GM19468 (cell line): ENCODE measurements around the gene TOR1B.
"Not testable (repeated sequence)": the region's sequence is repeated elsewhere in the genome, so short reads cannot be mapped to it uniquely, and the experiment has no call there.

Experiments used
- ATAC-seq: cut with Tn5 transposase; IDR thresholded peaks from one replicate; pipeline ENCODE4 v1.9.1; 2021; ENCODE audit warnings: mild to moderate bottlenecking, moderate library complexity, moderate number of reproducible peaks; ENCODE audit not compliant: unreplicated experiment; ENCODE audit errors: extremely low read depth

The TOR1B gene

DNA sequence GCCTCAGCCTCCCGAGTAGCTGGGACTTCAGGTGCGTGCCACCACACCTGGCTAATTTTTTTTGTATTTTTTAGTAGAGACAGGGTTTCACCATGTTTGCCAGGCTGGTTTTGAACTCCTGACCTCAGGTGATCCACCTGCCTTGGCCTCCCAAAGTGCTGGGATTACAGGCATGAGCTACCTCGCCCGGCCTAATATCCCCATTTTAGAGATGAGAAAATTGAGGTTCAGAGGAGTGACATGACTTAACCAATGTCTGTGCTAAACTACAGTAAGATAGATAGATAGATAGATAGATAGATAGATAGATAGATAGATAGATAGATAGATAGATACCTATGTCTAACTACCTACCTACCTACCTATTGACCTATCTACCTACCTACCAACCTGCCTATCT lies 26.9 kb upstream of the TOR1B start:
- ATAC-seq: not testable (repeated sequence)

DNA sequence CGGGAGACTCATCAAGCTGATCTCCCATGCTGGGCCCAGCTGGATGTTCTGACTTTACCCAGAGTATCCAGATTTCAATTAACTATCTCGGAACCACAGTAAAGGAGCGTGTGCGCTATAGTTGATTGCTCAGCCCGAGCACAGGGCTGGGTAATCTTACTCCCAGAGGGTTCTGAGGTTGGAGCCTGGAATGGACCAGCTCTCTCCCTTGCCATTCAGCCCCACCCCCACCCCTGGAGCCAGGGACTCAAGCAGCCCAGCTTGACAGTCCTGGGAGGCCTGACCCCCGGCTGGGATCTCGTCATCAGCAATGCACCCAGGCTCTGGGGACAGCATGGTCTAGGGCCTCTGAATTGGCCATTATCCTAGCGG lies 26.4 kb upstream of the TOR1B start:
- ATAC-seq: no peak

DNA sequence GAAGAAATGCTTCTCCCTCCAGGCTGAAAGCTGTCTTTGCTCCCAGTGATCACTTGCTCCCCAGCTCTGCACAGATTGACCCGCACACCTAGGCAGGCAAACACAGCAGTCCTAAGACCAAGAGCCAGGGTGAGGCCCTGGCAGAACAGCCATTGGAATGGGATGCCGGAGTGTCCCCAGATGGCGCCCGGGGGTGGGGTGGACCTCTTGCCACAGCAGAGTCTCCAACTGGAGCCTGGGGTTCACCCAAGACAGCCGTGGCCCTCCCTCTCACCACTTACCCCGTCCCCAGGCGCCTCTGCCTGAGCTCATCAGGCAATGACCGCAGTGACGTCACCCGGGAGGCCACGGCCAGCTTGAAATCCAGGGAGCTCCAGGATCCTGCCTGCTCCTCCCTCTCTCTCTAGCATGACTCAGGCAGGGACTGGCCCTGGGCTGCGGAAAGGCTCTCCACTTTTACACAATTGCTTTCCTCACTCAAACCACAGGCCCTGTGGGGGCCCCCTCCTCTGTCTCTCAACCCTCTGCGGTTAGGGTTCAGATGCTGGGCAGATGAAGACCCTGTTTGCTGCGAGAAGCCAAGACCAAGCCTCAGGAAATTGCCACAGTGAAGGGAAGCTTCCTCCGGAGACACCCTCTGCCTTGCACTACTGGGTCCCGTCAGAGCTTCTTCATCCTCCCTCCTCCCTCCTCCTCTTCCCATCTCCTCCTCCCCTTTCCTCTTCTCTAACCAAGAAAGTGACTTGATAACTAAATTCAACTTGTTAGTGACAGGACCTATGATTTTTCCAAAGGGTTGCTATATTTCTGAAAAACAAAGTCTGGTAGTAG lies 25.8 kb upstream of the TOR1B start:
- ATAC-seq: no peak

DNA sequence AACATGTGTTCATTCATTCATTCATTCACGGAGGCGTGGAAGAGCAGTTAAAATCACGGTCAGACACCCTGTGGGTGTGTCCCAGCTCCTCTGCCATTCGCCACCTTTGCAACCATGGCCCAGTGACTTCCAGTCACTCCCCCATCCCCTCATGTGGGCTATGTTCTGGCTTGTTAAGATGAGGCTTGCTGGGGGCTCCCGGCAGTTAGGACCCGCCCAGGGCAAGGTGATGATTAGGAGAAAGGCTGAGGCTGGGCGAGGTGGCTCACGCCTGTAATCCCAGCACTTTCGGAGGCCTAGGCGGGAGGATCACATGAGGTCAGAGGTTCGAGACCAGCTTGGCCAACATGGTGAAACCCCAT lies 25.2 kb upstream of the TOR1B start:
- no peak for ATAC-seq

DNA sequence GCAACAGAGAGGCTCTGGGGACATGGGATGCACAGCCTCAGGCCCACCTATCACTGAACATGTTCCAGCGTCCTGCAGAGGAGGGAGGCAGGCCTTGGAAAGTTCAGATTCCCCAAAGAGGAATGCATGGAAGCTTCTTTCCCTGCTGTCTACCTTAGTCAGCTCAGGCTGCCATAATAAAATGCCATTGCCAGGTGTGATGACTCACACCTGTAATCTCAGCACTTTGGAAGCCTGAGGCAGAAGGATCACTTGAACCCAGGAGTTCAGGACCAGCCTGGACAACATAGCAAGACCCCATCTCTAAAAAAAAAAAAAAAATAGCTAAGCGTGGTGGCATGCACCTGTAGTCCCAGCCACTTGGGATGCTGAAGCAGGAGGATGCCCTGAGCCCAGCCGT lies 24.5 kb upstream of the TOR1B start:
- ATAC-seq: no peak

DNA sequence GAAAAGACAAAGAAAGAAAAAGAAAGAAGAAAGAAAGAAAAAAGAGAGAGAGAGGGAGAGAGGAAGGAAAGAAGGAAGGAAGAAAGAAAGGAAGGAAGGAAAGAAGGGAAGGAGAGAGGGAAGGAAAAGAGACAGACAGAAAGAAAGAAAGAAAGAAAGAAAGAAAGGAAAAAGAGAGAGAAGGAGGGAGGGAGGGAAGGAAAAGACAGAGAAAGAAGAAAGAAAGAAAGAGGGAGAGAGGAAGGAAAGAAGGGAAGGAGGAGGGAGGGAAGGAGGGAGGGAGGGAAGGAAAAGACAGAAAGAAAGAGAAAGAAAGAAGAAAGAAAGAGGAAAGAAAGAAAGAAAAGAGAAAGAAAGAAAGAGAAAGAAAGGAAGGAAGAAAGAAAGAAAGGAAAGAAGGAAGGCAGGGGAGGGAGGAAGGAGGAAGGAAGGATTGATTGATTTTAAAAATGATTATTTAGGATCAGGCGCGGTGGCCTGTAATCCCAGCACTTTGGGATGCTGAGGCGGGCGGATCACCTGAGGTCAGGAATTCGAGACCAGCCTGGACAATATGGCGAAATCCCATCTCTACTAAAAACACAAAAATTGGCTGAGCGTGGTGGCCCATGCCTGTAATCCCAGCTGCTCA lies 23.3 kb upstream of the TOR1B start:
- no peak for ATAC-seq

DNA sequence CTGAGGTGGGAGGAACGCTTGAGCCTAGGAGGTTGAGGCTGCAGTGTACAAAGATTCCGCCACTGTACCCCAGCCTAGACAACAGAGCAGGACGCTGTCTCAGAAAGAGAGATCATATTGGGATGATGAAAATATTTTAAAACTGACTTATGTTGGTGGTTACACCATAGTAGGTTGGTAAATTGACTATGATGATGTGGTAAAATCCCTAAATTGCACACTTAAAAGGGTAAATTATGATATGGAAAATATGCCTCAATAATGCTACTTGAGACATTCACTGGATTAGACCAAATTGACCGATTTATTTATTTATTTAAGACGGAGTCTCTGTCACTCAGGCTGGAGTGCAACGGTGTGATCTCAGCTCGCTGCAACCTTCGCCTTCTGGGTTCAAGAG lies 21.9 kb upstream of the TOR1B start:
- ATAC-seq: no peak

DNA sequence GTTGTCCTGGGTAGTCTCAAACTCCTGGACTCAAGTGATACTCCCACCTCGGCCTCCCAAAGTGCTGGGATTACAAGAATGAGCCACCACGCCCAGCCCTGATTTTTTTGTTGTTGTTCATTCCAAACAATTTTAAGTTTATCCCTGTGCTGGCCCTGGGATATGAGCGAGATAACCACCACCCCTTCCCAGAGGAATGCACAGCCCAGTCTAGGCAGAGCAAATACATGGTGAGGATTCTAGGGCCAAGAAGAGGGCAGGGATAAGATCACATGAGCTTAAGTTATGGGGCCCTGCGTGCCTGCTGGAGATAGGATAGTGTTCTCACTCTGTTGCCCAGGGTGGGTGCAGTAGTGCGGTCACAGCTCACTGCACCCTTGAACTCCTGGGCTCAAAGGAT lies 21.0 kb upstream of the TOR1B start:
- ATAC-seq: no peak

DNA sequence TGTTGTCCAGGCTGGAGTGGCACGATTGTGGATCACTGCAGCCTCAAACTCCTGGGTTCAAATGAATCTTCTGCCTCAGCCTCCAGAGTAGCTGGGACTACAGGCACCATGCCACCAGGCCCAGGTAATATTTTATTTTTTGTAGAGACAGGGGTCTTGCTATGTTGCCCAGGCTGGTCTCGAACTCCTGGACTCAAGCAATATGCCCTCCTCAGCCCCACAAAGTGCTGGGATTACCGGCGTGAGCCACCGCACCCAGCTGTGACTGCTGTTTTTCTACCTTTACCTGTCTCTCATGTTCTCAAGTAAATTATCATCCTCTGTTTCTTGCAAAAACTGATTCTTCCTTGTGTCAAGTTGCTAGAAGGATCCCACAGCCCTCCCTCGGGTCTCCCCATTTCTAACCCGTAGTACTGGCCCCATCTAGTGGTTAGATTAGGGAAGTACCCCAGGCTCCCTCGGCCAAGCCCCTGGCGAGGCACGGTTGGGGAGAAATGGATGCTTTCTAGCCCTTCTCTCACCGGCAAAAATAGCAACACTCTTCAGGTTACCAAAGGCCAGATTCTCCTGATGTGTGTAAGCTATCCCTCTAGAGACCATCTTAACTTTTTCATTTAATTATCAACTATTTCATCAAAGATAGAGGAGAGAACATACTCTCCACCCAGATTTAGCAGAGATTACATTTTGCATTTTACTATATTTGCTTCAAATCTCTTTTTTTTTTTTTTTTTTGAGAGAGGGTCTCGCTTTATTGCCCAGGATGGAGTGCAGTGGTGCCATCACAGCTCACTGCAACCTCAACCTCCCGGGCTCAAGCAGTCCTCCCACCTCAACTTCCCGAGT lies 19.2 kb upstream of the TOR1B start:
- ATAC-seq: no peak

DNA sequence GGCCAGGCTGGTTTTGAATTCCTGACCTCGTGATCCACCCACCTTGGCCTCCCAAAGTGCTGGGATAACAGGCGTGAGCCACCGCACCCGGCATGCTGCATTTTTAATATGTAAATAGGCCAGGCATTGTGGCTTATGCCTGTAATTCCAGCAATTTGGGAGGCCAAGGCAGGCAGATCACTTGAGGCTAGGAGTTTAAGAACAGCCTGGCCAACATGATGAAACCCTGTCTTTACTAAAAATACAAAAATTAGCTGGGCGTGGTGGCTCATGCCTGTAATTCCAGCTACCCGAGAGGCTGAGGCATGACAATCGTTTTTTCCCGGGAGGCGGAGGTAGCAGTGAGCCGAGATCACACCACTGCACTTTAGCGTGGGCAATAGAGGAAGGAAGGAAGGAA lies 18.0 kb upstream of the TOR1B start:
- not testable (repeated sequence) for ATAC-seq

DNA sequence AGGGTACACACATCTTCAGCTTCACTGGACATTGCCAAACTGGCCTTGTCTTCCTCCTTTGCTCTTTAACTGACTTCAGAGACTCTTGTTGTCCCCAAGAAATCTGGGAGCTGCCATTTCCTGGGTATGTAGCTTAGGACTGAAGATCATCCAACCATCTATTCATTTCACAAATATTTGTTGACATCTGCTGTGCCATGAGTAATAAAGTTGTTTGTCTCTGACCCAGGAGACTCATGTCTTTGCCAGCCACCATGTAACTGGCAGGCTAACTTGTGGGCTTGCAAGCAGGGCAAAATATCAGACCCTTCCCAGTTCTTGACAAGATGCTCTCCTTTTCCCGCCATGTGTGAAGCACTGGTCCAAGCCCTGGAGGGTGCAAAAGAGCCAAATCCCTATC lies 17.1 kb upstream of the TOR1B start:
- no peak for ATAC-seq

DNA sequence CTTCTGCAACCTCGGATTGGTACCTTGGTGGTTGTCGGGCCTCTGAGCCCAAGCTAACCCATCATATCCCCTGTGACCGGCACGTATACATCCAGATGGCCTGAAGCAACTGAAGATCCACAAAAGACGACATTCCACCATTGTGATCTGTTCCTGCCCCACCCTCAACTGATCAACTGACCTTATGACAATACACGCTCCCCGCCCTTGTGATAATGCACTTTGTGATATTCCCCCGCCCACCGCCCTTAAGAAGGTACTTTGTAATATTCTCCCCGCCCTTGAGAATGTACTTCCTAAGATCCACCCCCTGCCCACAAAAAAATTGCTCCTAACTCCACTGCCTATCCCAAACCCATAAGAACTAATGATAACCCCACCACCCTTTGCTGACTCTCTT lies 16.5 kb upstream of the TOR1B start:
- ATAC-seq: no peak

DNA sequence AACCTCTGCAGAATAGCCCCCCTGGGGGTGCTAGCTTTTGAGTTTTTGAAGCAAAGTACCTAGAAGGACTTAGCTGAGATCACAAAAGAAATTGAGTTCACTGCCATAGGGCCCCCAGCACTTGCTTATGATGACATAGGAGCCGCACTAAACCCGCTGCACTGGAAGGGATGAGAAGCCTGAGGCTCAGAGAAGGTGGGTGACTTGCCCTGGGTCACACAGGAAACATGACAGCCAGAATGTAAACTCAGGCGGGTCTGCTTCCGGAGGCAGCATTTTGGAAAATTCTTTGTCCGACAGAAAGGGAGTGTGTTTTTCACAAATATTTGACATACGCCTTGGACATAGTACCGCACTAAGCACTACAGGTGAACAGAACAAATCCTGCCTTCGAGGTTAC lies 8.4 kb upstream of the TOR1B start:
- ATAC-seq: no peak

DNA sequence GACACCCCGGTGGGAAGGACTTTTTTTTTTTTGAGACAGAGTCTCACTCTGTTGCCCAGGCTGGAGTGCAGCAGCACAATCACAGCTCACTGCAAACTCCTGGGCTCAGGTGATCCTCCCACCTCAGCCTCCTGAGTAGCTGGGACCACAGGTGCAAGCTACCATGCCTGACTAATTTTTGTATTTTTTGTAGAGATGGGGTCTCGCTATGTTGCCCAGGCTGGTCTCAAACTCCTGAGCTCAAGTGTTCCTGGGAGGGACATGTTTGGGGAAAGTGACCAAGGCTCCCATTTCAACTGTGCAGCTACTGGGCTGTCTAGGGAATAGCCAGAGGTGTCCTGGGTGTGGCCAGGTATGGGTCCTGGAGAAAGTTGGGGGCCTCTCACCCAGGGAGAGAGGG lies 7.0 kb upstream of the TOR1B start:
- ATAC-seq: not testable (repeated sequence)

DNA sequence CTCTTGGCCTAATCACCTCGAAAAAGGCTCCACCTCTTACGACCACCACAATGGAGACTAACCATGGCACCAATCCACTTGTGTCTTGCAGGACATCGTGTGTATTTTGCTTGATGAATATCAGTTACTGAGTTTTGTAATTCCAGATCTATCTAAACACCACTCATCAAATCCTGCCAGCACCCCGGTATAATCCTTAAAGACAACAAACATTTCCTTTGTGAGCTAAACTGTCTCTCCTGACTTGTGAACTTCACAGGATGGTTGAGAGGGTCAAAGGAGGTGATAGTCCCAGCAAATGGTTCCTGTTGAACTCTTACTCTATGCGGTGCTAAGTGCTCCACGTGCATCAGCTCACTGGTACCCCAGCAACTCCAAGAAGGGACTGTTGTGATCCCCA lies 4.0 kb upstream of the TOR1B start:
- no peak for ATAC-seq

DNA sequence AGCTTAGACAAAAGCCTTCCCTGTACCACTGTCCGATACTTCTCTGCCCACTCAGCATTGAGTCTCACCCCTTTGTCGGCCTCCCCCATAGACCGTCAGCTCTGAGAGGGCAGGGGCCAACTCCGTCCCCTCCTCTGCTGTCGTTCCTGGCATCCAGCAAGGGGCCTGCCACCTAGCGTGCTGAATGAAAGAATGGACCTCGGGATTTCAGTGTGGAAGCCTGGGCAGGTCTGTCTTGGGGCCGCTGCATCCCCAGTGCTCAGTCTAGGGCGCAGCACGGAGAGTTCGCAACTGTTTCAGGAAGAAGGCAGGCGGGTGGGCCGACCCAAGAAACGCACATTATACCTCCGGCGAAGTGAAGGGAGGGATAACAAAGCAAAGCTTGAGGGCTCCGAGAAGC lies 1.5 kb upstream of the TOR1B start:
- no peak for ATAC-seq

DNA sequence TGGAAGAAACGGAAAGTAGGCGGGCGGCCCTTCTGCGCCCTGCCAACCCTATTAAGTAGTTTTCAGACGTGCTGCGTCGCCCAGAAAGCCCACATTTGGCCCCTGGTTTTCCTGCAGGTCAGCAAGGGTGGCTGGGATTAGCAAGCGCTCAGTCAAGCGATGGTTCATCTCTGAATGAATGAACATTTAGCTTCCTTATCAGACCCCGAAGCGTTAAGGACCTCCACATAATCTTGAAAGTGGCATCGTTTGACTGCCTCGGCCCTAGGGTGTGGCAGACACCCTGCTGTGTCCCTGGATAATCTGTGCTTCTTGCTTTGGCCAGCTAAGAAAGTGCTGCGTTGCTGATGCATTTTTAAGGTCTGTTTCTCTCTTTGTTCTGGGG lies 684 bp downstream of the TOR1B start:
- no peak for ATAC-seq

DNA sequence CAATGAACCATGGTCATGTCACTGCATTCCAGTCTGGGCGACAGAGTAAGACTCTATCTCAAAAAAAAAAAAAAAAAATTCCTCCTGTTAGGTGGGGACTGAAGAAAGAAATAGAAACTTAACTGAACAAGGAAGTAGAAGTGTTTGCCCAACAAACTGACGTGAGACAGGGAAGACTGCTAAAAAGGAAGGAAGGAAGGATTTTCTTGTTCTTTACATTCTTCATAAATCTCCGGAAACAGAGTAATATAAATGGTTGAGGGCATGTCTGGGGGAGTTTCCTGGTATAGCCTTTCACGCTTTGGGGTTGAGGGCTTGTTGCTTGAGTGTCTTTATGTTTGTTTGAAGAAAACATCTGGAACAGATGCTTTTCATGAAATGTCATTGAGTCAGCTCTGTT lies 3.1 kb downstream of the TOR1B start:
- ATAC-seq: no peak

DNA sequence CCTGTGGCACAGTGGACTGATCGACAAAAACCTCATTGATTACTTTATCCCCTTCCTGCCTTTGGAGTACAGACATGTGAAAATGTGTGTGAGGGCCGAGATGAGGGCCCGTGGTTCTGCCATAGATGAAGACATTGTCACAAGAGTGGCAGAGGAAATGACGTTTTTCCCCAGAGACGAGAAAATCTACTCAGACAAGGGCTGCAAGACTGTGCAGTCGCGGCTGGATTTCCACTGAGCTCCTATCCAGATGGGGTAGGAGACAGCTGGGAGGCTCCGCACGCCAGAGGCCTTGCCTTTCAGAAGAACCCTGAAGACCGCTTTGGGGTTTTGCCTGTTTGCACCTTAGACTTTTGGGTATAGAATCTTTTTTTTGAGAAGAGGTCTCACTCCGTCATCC lies 6.4 kb downstream of the TOR1B start:
- ATAC-seq: no peak

DNA sequence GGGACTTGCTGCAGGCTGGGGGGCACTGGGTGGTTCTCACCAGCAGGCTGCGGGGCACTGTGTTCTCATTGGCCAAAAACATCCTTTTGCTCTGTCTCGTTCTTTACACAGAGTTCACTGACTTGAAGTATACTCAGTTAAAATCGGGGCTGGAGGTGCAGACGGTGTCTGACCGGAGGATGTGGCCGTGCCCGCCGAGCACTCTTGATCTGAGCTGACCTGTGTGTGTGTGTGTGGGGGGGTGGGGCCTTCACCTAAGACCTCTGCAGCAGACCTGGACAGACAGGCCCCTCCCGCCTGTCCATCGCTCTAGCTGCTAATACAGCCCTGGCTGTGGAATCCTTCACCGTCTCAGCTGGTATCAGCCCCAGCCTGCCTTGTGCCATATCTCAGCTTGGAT lies 7.1 kb downstream of the TOR1B start:
- no peak for ATAC-seq

DNA sequence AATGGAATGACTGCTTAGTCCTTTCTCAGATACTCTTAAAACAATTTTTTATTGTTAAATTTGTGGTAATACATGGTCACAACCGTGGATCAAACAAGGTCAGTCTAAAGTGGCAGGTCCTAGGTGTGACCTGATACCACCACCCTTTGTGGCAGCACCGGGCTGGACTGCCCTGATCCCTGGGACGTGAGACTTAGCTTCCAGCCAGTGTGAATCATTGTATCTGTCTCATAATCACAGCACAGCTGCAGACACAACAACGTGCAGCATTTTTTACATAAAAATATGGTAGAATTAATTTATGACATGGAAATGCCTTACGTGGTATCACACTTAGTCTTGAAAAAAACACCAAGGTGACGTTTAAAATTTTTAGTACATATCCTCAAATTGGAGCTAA lies 7.8 kb downstream of the TOR1B start:
- ATAC-seq: no peak
